ENCODE measurements around the gene NT5DC3.
"Not testable (repeated sequence)": the region's sequence is repeated elsewhere in the genome, so short reads cannot be mapped to it uniquely, and the experiment has no call there.

The NT5DC3 gene

DNA sequence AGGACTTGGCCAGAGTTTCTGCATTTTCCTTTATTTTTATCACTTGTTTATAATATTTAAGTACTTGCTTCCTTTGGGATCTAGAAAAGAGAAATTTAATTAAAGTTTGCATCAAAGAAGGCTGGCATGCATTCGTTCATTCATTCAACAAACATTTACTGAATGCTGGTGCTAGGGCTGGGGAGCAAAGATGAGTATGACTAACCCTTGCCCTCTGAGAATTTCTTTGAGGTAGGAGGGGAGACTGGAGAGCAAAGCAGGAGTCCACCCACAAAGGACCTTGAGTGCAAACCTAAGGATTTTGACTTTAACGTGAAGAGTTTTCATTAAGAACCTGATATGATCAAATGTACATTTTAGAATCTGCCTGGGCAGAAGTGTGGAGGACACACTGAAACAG lies 16.1 kb upstream of the NT5DC3 start:
- no peak for DNase-seq (ENCODE audit: low read depth)
- H3K4me3 ChIP-seq (ENCODE audit: low read depth, low read length), result no peak overlapping the region

DNA sequence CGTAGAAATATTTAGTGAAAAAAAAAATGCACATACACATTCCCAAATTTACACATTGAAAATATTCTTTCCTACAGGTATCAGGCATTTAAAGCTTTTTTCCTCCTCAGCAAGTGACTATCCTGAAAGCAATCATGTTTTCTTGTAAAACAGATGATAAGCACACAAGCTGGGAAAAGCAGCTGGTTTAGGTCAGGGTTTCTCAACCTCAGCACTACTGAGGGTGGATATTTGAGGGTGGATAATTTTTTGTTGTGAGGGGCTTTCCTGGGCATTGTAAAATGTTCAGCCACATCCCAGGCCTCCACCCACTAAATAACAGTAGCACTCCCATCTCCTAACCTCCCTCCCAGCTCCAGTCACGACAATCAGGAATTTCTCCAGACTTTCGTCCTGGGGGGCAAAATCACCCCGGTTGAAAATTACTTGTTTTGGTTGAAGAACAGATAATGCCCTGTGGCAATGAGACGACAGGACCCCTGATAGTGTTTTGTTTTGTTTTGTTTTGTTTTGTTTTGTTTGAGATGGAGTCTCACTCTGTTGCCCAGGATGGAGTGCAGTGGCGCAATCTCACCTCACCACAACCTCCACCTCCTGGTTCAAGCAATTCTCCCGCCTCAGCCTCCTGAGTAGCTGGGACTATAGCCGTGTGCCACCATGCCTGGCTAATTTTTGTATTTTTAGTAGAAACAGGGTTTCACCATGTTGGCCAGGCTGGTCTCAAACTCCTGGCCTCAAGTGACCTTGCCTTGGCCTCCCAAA lies 15.0 kb upstream of the NT5DC3 start:
- no peak overlapping the region for H3K4me3 ChIP-seq (ENCODE audit: low read depth, low read length)
- DNase-seq (ENCODE audit: low read depth), result no peak

DNA sequence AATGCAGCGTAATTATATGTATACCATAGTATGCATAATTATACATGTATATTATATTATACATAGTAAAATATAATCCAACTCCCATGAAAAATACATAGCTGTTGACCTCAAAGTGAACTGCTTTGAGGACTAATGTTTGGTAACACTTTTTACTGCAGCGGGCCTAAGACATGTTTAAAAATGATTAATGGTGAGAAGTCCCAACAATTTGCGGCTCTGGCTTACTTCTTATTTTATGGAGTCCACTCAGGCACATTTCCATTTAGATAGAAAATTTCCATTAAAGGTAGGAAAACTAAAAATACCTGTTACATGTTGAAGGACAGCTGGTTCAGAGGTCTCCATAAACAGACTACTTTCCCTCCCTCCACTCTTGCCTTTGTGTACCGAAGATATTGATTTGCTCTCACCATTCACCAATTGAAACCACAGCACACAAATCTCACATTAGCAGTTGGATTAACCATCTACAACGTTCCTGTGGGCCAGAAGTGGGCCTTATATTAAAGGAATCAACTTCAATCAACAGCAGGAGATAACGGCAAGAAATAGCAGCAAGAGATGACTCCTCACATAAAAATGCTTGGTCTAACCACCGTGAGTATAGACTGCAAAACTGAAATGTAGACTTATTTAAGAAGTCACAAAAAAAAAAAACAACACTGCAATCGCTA lies 14.1 kb upstream of the NT5DC3 start:
- H3K4me3 ChIP-seq (ENCODE audit: low read depth, low read length), result no peak overlapping the region
- DNase-seq (ENCODE audit: low read depth), result no peak

DNA sequence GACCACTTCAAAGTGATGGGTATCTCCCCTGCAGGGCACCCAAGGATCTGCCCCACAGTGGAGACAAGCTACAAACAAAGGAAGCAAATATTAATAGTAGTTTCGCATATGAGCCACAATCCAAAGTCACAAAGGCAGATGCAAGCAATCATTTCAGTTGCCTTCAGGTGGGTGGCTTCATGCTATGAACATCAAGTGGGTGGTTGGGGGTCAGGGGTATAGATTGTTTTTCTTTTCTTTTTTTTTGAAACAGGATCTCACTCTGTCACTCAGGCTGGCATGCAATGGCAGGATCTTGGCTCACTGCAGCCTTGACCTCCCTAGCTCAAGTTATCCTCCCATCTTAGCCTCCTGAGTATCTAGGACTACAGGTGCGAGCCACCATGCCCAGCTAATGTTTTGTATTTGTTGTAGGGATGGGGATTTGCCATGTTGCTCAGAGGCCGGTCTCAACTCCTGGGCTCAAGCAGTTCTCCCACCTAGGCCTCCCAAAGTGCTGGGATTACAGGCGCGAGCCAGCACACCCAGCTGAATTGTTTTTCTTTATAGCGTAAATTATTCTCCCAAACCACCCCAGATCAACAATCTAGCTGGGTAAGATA lies 13.4 kb upstream of the NT5DC3 start:
- no peak overlapping the region for H3K4me3 ChIP-seq (ENCODE audit: low read depth, low read length)
- no peak for DNase-seq (ENCODE audit: low read depth)

DNA sequence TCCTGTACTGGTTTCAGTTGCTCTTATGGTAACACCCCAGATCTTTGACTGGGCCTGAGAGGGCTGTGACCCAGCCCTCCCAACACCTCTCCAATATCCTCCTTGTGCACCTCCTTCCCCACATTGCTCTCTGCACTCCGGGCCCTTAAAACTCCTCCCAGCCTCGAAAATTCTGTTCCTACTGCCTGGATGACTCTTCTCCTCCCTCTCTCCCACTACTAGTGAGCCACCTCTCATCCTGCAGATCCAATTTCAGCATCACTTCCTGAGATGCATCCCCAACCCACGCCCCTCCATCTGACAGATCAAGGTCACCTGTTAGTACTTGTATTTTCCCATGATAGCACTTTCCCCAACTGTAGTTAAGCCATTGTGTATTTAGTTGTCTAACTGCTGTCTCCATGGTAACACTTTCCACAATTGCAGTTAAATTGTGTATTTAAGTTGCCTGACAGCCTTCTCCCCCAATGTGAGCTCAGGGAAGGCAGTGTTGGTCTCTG lies 11.5 kb upstream of the NT5DC3 start:
- no peak for DNase-seq (ENCODE audit: low read depth)
- no peak overlapping the region for H3K4me3 ChIP-seq (ENCODE audit: low read depth, low read length)

DNA sequence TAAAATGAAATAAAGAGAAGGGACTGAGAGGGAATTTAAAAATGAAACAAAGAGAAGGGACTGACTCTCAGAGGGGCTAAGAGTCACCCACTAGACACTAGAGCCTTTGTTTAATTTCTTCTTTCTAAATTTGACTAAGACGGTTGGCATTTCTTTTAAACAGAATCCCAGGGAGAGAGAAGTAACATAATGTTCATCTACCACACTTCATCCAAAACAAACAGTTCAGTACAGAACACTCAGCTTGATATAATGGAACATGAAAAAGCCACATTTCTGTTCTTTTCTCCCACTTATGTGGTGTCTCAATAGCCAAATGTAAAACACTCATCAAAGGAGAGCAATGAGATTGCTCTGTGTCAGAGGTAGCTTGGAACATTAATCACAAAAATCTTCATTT lies 10.1 kb upstream of the NT5DC3 start:
- no peak for DNase-seq (ENCODE audit: low read depth)
- H3K4me3 ChIP-seq (ENCODE audit: low read depth, low read length), result no peak overlapping the region

DNA sequence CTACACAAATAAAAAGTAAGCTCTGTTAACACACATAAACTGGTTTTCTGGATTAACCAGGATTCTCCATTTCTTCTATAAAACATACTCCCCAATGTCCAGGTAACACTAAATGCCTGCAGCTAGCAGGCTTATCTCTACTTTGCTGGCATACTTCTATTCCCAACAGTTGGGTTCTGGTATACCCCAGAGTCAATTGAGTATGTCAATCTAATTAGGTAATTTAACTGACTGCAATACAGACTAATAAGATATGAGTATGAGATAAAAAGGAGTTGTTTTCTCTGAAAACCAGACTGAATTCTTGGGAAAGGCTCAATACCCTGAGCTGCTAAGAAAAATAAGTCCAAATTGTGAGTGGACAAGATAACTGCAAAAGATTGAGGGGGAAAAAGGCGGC lies 9.4 kb upstream of the NT5DC3 start:
- no peak overlapping the region for H3K4me3 ChIP-seq (ENCODE audit: low read depth, low read length)
- no peak for DNase-seq (ENCODE audit: low read depth)

DNA sequence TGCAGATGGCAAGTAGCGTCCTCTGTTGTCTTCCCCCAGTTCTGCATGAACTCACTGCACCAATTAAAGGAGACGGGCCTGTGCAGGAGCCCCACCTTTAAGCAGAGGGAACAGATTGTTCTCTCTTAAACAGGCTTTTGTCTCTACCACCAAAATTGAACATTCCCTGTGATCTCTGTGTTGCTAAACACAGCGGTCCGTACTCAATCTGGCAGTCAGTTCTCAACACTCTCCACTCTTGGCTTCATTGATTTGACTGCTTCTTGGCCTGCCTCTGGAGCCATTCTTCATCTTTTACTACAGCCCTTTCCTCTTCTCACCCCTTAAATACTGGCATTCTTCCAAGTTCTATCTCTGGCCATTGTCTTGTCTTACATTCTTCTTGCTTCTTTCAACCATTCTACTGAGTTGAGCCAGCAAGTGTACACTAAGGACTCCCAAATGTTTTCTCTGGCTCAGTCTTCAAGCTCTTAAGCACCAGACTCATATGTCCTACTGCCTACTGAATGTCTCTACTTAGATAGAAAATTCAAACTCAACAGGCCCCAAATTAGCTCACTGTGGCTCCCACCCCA lies 8.0 kb upstream of the NT5DC3 start:
- DNase-seq (ENCODE audit: low read depth), result peak; percentile 65
- H3K4me3 ChIP-seq (ENCODE audit: low read depth, low read length), result no peak overlapping the region

DNA sequence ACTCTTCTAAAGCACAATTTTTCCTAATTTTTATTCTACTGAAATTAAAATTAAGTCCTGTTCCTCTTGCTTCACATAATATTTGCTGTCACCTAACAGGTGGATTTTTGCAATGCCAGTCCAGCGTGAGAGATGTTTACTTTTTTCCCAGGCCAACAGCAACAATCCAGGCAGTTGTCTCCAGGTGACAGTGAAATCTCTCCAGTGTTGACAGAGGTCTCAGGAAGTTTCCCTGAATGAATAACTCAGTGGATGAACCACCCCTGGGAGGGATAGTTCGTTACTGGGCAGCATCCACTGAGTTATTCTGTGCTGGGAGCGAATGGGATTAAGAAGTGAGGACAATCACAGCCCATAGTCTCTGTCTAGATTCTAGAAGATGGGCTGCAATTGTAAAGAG lies 7.1 kb upstream of the NT5DC3 start:
- DNase-seq (ENCODE audit: low read depth), result no peak
- H3K4me3 ChIP-seq (ENCODE audit: low read depth, low read length), result no peak overlapping the region

DNA sequence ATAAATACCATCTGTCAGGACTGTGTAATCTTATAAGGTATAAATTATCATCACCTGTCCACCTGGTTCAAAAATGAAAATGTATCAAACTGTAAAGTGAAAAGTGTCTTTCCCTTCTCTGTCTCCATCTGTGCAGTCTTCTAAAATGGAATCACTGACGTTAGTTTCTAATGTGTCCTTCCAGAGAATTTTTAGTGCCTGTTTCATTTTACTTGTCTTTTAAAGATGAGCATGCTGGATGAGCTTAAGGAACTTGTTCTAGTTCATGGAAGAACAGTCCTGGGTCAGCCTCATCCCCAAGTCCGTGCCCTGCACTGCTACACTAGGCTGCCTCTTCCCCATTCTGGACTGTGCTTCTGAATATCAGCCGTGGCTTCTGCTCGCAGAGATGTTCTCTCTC lies 5.4 kb upstream of the NT5DC3 start:
- DNase-seq (ENCODE audit: low read depth), result no peak
- no peak overlapping the region for H3K4me3 ChIP-seq (ENCODE audit: low read depth, low read length)

DNA sequence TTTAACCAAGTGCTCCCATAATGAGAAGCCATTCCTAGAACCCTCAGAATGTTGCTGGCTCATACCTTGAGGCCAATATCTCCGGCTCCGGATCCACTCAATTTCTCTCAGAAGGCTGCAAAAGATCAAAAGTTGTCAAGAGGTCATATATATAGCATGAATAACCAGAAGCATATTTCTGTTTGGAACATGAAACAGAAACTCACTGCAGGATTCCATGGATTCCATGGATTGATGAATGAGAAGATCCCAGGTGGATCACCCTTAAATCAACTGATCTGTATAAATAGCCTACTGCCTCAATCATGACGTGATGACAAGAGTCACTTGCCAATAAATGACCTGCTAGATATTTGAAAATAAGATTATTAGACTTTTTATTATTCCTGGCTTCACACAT lies 3.3 kb upstream of the NT5DC3 start:
- no peak for DNase-seq (ENCODE audit: low read depth)
- no peak overlapping the region for H3K4me3 ChIP-seq (ENCODE audit: low read depth, low read length)

DNA sequence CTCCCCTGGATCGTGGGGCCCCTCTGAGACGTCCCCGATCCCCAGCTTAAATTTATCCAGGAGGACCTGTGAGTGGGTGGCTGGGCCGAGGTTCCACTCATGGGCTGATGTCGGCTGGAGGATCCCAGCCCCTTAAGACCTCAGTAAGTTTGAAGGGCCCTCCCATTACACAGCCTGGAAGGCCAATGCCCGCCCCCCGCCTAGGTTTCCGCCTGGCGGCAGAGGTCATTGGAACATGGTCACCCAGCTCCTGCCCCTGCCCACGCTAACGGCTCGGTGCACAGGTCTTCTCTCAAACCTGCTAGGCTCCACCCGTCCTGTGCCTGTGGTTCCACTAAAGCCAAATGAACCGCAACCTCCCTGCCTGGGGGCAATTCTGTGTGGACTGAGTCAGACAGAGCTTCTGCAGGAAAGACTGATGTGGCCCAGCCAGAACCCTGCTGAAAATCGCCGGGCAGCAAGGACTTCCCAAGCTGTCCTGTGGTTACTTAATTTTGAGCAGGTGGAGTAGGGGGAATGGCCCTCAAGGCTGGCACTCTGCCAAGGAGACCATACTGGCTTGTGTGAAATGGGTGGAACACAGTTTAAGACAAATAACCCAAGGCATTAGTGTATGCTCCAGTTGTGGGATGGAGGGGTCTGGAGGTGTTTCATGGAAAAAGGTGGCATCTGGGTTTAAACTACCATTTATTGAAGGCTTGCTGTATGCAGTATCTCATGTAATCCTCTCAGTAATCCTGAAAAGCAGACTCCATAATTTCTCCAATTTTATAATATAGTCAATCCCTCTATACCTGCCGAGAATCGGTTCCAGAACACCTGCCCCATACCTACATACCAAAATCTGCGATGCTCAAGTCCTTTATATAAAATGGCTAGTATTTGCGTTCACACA lies 903 bp upstream of the NT5DC3 start:
- no peak for DNase-seq (ENCODE audit: low read depth)
- peak overlapping the region; percentile 89 for H3K4me3 ChIP-seq (ENCODE audit: low read depth, low read length)

DNA sequence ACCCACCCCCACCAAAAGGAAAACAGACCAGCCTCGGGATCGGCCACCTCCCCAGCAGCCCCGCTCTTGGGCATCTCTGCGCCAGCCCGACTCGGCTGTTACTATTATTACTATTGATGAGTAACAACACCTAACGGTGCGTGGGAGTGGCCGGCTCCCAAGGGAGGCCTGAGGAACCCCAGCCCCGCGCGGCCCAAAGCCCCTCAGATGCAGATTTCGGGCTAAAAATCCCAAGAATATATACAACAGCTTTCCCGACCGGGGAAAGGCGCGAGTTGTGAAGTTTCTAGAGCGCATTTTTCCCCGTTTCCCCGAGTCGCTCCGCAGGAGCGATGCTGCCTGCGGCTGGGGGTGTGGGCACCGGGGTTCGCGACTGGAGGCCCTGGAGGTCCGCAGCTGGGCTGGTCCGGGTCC lies 565 bp downstream of the NT5DC3 start:
- H3K4me3 ChIP-seq (ENCODE audit: low read depth, low read length), result peak overlapping the region; percentile 89
- no peak for DNase-seq (ENCODE audit: low read depth)

DNA sequence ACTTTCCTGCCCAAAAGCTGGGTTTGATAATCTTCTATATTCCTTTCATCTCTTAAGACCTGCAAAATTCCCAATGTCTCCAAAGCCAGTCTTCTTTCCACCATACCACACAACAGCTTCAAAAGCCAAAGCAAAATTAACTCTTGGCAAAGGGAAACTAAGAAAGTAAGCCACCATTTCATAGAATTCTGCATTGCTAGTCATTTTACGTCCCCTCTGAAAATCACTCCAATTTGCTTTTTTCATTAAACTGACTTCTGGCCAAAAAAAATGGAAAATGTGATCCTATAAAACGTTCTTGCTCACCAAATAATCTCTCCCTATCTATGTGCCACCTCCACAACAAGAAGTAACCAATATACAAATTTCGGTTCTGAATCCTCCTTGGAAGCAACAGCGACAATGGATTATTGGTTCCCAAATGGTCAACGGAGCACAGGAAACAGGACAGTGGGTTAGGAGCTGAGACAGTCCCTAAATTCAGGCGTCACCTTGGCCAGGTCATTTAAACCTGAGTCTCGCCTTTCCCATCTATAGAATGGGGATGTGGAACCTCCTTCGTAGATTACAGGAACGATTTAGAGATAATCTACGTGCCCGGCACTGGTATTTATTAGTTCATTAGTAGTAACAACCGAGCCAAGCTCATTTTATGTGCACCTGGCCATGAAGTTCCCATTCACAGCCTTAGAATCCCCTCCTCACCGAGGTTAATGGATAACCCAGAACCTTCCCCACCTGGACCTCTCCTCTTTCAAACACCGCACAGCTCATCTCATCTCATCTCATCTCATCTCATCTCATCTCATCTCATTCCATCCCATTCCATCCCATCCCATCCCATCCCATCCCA lies 1.2 kb downstream of the NT5DC3 start:
- peak overlapping the region; percentile 89 for H3K4me3 ChIP-seq (ENCODE audit: low read depth, low read length)
- DNase-seq (ENCODE audit: low read depth), result no peak

DNA sequence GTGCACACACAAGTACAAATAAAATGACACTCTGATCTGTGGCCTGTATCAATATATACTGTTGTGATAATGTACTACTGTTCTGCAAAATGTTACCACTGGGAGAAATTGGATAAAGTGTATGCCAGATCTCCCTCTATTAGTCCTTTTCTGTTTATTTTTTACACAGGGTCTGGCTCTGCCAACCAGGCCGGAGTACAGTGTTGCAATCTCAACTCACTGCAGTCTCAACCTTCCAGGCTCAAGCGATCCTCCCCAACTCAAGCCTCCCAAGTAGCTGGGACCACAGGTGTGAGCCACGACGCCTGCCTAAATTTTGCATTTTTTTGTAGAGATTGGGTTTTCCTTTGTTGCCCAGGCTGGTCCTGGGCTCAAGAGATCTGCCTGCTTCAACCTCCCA lies 1.9 kb downstream of the NT5DC3 start:
- no peak for DNase-seq (ENCODE audit: low read depth)
- no peak overlapping the region for H3K4me3 ChIP-seq (ENCODE audit: low read depth, low read length)

DNA sequence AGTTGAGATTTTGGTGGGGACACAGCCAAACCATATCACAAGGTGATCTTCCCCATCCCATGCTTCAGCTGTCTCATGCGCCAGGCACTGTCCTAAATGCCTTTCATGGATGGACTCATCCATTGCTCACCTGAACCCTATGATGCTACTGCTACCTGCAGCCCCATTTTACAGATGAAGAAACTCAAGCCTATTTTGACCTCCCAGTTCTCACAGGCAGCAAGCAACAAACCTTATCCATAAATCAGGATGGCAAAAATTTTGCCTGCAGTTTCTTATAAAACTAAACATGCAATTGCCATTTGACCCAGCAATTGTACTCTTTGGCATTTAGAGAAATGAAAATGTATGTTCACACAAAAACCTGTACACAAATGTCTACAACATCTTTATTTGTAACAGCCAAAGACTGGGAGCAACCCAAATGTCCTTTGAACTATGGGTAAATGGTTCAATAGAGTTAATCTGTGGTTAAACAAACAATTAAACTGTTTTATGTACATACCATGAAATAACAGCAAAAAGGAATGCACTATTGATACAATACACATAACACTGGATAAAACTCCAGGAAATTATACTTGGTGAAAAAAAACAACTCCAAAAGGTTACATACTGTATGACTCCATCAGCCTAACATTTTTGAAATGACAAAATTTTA lies 2.6 kb downstream of the NT5DC3 start:
- no peak overlapping the region for H3K4me3 ChIP-seq (ENCODE audit: low read depth, low read length)
- DNase-seq (ENCODE audit: low read depth), result no peak

DNA sequence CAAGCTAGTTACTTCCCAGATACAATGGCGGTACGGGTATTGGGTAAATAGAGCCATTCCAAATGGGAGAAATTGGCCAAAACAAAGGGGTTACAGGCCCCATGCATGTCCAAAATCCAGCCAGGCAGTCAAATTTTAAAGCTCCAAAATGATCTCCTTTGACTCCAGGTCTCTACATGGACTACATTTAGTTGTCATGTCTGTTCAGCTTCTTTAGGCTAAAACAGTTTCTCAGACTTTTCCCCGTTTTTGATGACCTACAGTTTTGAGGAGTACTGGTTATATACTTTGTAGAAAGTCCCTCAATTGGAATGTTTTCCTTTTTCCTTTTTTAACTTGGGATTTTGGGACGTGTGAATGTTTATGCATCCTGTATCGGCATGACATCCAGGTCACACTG lies 4.7 kb downstream of the NT5DC3 start:
- DNase-seq (ENCODE audit: low read depth), result no peak
- no peak overlapping the region for H3K4me3 ChIP-seq (ENCODE audit: low read depth, low read length)

DNA sequence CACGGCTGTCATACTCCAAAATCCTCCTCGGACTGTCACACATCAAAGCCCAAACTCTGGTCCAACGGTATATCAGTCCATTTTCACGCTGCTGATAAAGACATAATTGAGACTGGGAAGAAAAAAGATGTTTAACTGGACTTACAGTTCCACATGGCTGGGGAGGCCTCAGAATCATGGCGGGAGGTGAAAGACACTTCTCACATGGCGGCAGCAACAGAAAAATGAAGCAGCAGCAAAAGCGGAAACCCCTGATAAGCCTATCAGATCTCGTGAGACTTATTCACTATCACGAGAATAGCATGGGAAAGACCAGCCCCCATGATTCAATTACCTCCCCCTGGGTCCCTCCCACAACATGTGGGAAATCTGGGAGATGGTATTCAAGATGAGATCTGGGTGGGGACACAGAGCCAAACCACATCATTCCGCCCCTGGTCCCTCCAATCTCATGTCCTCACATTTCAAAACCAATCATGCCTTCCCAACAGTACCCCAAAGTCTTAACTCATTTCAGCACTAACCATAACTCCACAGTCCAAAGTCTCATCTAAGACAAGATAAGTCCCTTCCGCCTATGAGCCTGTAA lies 5.2 kb downstream of the NT5DC3 start:
- not testable (repeated sequence) for DNase-seq (ENCODE audit: low read depth)

More for the DNA sequence above, 5.2 kb downstream of the NT5DC3 start:
- not testable (repeated sequence) for H3K4me3 ChIP-seq (ENCODE audit: low read depth, low read length)

Measured in skeletal muscle cell (primary cell).